Cardiac ventricle fibroblast (primary cell): ENCODE data around the gene ANO4. TPM values are rescaled to one million over a fixed set of nuclear protein-coding genes. Genes with fewer than 3 reads are reported as not detected.

Source experiments
- total RNA-seq: library from RNA; depleted of rRNA; stranded (reverse); fragments of >200 nt; gene quantifications from 2 replicates; pipeline ENCODE4 v1.2.3, GENCODE V29; 2015

Gene ANO4
- total RNA-seq, result 0.54 and 0.56 TPM in 2 replicates

DNA sequence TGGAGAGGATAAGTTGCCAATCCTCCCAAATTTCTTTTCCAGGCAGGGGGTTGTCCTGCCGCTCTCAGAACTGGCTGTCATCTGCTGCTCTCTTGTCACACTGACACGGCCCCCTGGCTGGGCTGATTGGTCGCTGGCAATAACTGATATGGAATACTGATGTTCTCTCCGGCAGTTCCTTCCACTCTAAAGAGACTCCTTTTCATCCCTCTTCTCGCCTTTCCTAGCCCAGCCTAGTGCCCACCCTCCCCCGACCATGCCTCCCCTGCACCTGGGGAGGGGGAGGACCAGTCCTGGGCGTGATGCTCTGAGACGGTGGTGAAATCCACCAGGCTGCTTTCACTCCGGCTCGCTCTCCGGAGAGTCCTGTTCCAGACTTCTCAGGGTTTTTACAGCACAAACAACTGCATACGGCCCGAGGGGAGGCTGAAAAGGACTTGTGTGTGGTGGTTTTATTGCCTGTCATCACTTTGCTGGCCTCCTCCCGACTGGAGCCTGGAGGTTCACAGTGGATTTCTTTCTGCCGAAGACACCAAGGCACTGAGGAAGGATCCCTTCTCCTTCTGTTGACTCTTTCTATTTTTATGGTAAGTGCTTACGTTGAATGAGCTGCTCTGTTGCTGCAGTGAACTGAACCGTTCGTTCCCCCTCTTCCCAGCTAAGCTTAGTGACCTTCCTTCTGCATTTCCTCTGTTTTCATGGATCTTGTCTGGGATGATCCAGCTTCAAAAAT is at the start of gene ANO4:
Gene ANO4, plus strand, starts transcription at position 336 of the 733 bp plus-strand sequence. CDS start 107,010 bp downstream, outside the sequence.

Other genes starting within 250 kb of the ANO4 start
- gene GAS2L3, start 221.1 kb upstream of the ANO4 start, total RNA-seq, result 3.3 and 3.6 TPM in 2 replicates